ENCODE data around the gene CMC1. TPM values are rescaled to one million over a fixed set of nuclear protein-coding genes. Genes with fewer than 3 reads are reported as not detected.

Gene CMC1
- total and polyA plus RNA-seq, 3 donors from 2014 or later, result 7.8 to 29.9 (median 11.7) TPM

DNA sequence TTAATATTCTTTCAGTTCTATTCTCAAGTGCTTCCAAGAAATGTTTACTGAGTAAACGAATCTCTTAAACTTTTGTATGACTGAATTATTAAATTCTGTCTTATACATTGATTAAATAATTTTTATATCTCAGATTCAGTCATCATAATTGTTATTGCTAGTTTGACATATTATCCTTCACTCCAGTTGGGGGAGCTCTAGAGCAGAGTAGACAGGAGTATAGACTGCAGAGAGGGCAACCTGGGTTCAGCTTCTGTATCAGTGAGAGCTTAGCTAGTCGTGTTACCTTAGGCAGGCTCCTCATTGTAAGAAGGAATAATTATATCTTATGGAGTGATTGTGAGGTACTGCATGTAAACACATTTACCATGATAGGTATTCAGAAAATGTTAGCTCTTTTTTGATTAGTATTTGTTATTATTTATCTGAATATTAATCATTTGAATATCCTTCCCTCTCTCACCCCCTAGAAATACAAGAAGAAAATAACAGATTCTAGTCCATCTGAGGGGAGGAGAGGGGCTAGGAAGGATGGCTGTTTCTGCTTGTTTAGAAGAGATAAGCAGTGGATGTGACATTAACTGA lies 76.1 kb downstream of the CMC1 start:
- DNase-seq, result peak; percentile 20
- intact Hi-C loops (cut with DNase I; ENCODE audit: low total_unique reads), result no loop called here
- 59 to 67% methylated on average over 2 of the region's 2 CpGs for WGBS, 2 donors
- no peak overlapping the region for H3K27ac ChIP-seq
- no peaks in the 10 kb centered on the region for H3K9me3 ChIP-seq
- H3K4me3 ChIP-seq, result no peak overlapping the region
- H3K4me1 ChIP-seq, result no peaks in the 10 kb centered on the region
- no peaks in the 10 kb centered on the region for H3K36me3 ChIP-seq (ENCODE audit: low read depth, missing control alignments)
- no peaks in the 10 kb centered on the region for H3K27me3 ChIP-seq
- TF ChIP-seq, protein P1, sequence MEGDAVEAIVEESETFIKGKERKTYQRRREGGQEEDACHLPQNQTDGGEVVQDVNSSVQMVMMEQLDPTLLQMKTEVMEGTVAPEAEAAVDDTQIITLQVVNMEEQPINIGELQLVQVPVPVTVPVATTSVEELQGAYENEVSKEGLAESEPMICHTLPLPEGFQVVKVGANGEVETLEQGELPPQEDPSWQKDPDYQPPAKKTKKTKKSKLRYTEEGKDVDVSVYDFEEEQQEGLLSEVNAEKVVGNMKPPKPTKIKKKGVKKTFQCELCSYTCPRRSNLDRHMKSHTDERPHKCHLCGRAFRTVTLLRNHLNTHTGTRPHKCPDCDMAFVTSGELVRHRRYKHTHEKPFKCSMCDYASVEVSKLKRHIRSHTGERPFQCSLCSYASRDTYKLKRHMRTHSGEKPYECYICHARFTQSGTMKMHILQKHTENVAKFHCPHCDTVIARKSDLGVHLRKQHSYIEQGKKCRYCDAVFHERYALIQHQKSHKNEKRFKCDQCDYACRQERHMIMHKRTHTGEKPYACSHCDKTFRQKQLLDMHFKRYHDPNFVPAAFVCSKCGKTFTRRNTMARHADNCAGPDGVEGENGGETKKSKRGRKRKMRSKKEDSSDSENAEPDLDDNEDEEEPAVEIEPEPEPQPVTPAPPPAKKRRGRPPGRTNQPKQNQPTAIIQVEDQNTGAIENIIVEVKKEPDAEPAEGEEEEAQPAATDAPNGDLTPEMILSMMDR (IDR thresholded peaks at IDR 0.05), result peak in 2 of 3 experiments; percentile 10 to 38
- TF ChIP-seq POLR2A (IDR thresholded peaks at IDR 0.05), result no peak

DNA sequence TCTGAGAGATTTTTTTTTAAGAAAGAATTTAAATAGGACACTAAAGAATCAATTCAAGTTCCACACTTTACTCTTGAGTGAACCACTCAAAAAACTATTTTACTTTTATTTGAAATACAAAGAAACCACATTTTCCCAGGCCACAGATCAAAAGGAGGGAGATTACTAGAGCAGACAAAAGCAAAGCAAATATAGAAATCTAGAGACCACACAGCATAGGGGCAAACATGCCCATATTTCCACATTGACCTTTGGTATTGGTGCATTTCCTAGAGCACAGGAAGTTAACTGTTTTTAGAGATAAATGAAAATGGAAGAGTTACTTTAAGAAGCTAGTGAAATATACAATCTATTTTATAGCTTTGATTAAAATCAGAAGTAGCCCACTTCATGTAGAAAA lies 79.6 kb downstream of the CMC1 start:
- Histone ChIP-seq H3K36me3 (ENCODE audit: low read depth, missing control alignments) (no peaks in the 10 kb centered on the region), H3K9me3 (no peaks in the 10 kb centered on the region), H3K27ac (no peak overlapping the region), H3K4me1 (no peaks in the 10 kb centered on the region), H3K4me3 (no peak overlapping the region), H3K27me3 (no peaks in the 10 kb centered on the region)
- intact Hi-C loops (cut with DNase I; ENCODE audit: low total_unique reads), result no loop called here
- DNase-seq, result no peak
- TF ChIP-seq, protein P1 (IDR thresholded peaks at IDR 0.05), result no peak
- TF ChIP-seq POLR2A (IDR thresholded peaks at IDR 0.05), result no peak

- intact Hi-C loops (cut with DNase I; ENCODE audit: low total_unique reads), result no loop called here
- DNase-seq, result no peak
- Histone ChIP-seq H3K27ac (no peak overlapping the region), H3K27me3 (no peaks in the 10 kb centered on the region), H3K4me3 (no peak overlapping the region), H3K36me3 (ENCODE audit: low read depth, missing control alignments) (no peaks in the 10 kb centered on the region), H3K4me1 (no peaks in the 10 kb centered on the region), H3K9me3 (no peaks in the 10 kb centered on the region)
- 83 to 88% methylated on average over 1 of the region's 1 CpG for WGBS, 2 donors
- TF ChIP-seq, protein P1 (IDR thresholded peaks at IDR 0.05), result no peak
- no peak for TF ChIP-seq POLR2A (IDR thresholded peaks at IDR 0.05)
Measured at GRCh38 chr3:28322464-28322863, 81.0 kb downstream of the CMC1 start.

- 86 to 87% methylated on average over 2 of the region's 2 CpGs for WGBS, 2 donors
- no peak for DNase-seq
- Histone ChIP-seq H3K27me3 (no peaks in the 10 kb centered on the region), H3K4me1 (no peaks in the 10 kb centered on the region), H3K27ac (no peak overlapping the region), H3K36me3 (ENCODE audit: low read depth, missing control alignments) (no peaks in the 10 kb centered on the region), H3K9me3 (no peaks in the 10 kb centered on the region), H3K4me3 (no peak overlapping the region)
- no peak for TF ChIP-seq POLR2A (IDR thresholded peaks at IDR 0.05)
- TF ChIP-seq, protein P1 (IDR thresholded peaks at IDR 0.05), result no peak
- intact Hi-C loops (cut with DNase I; ENCODE audit: low total_unique reads), result loop anchor here (5.0 kb wide), 1 partner anchor 614 kb away; no protein-coding TSS in a partner anchor
Measured at GRCh38 chr3:28326458-28326926, 85.1 kb downstream of the CMC1 start.

All from testis (tissue), 3 donors.